Uterus (tissue), 4 donors: ENCODE measurements around the gene REG3A. TPM values are rescaled to one million over a fixed set of nuclear protein-coding genes. Genes with fewer than 3 reads are reported as not detected.

Experiments used
- DNase-seq, 2 donors: peaks; one replicate each; pipeline ENCODE4 v3.0.0-alpha.2; 2019 to 2020
- H3K27ac ChIP-seq, 2 donors: fragments of 200-600 bp; sonication (generic); 1 replicate in 1 of 2; 2 replicates in 1 of 2; pipeline ENCODE4 v1.5.1; 2016 to 2018
- H3K27me3 ChIP-seq, 2 donors: fragments of 200-600 bp; sonication (generic); one replicate each; pipeline ENCODE4 v1.5.1; 2018 to 2019; ENCODE audit warnings: control low read depth in 1 of 2
- H3K36me3 ChIP-seq, 2 donors: fragments of 200-600 bp; sonication (generic); one replicate each; pipeline ENCODE4 v1.5.1; 2019; ENCODE audit warnings: control low read depth in 1 of 2
- H3K4me1 ChIP-seq, 2 donors: fragments of 200-600 bp; sonication (generic); one replicate each; pipeline ENCODE4 v1.5.1; 2018 to 2019; ENCODE audit warnings: control low read depth in 1 of 2
- H3K4me3 ChIP-seq, 2 donors: fragments of 200-600 bp; sonication (generic); 1 replicate in 1 of 2; 2 replicates in 1 of 2; pipeline ENCODE4 v1.5.1; 2018 to 2019; ENCODE audit warnings: mild to moderate bottlenecking in 1 of 2
- H3K9me3 ChIP-seq, 2 donors: fragments of 200-600 bp; sonication (generic); one replicate each; pipeline ENCODE4 v1.5.1; 2019; ENCODE audit warnings: control low read depth in 1 of 2
- POLR2A ChIP-seq, 2 donors: fragments of 450-650 bp; IDR thresholded peaks; one replicate each; pipeline ENCODE4 v1.6.1; 2016; ENCODE audit warnings: antibody characterized with exemption in 2 of 2, mild to moderate bottlenecking in 1 of 2, moderate library complexity in 1 of 2
- intact Hi-C: fragments of 100-400 bp; cut with DNase I; formaldehyde crosslinking; loops from one replicate; pipeline ENCODE4 v1.15.1; 2023; ENCODE audit warnings: low total_unique reads
- total RNA-seq, 4 donors: library from RNA; depleted of rRNA in 3 of 4; stranded (reverse); fragments of >200 nt in 3 of 4; gene quantifications; one replicate each; pipeline versions ENCODE4 v1.1.0 to v1.2.4, GENCODE V29; 2014 to 2023
- TF ChIP-seq, protein P1 (sequence below), 4 experiments: fragments of 200-600 bp in 2 of 4; fragments of 450-650 bp in 2 of 4; sonication (generic) in 2 of 4; IDR thresholded peaks; one replicate each; pipeline ENCODE4 v1.5.1; 2016 to 2019; ENCODE audit warnings: antibody characterized with exemption in 4 of 4, mild to moderate bottlenecking in 2 of 4, moderate library complexity in 1 of 4
- donor health status: DM: yes; HTN: yes; CAD: no.

REG3A gene
- total RNA-seq, 4 donors from 2014 or later = not detected

DNA sequence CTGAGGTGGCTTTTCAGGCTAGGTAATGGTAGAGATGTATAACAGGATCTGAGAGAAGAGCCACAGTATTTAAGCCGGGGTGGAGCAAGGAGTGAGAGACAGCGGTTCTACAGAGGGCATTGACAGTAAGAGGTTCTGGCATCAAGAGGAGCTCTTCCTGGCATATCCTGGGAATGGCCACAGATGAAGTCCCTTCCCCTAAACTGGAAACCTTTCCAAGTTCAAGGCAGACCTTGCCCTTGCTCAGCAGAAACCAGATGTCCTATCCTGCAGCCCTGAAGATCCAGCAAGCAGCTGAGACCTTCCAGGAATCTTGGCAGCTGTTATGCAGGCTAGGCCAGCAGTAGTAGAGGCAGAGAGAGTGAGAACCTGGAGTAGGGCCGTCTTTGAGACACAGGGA lies 21.2 kb downstream of the REG3A start:
- intact Hi-C loops = no loop called here
- Histone ChIP-seq H3K27ac (no peak overlapping the region), H3K9me3 (no peaks in the 10 kb centered on the region), H3K27me3 (no peaks in the 10 kb centered on the region), H3K36me3 (no peaks in the 10 kb centered on the region), H3K4me3 (no peak overlapping the region), H3K4me1 (no peaks in the 10 kb centered on the region)
- no peak for TF ChIP-seq POLR2A (IDR thresholded peaks at IDR 0.05)
- TF ChIP-seq, protein P1, sequence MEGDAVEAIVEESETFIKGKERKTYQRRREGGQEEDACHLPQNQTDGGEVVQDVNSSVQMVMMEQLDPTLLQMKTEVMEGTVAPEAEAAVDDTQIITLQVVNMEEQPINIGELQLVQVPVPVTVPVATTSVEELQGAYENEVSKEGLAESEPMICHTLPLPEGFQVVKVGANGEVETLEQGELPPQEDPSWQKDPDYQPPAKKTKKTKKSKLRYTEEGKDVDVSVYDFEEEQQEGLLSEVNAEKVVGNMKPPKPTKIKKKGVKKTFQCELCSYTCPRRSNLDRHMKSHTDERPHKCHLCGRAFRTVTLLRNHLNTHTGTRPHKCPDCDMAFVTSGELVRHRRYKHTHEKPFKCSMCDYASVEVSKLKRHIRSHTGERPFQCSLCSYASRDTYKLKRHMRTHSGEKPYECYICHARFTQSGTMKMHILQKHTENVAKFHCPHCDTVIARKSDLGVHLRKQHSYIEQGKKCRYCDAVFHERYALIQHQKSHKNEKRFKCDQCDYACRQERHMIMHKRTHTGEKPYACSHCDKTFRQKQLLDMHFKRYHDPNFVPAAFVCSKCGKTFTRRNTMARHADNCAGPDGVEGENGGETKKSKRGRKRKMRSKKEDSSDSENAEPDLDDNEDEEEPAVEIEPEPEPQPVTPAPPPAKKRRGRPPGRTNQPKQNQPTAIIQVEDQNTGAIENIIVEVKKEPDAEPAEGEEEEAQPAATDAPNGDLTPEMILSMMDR (IDR thresholded peaks at IDR 0.05) = no peak
- no peak for DNase-seq

DNA sequence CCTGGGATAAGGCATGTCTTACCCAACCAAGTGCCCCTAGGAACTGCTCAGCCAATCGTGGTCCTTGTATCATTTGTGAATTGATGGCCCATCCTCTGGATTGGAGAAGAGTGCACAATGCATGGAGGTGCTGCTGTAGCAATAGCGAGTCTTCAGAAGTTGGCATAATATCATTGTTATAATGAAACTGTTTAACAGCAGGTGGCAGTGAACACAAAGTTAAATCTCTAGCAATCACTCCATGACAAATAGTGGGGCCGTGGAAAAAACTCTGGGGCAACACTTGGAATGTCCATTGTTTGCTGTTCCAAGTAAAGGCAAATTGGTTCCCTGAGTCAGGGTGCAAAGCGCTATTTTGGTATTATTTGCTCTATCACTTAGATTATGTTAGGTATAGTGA lies 27.9 kb downstream of the REG3A start:
- Histone ChIP-seq H3K36me3 (no peaks in the 10 kb centered on the region), H3K27ac (no peak overlapping the region), H3K4me3 (no peak overlapping the region), H3K27me3 (no peaks in the 10 kb centered on the region), H3K9me3 (no peaks in the 10 kb centered on the region), H3K4me1 (no peaks in the 10 kb centered on the region)
- no peak for DNase-seq
- no peak for TF ChIP-seq POLR2A (IDR thresholded peaks at IDR 0.05)
- TF ChIP-seq, protein P1 (IDR thresholded peaks at IDR 0.05) = no peak
- intact Hi-C loops = no loop called here

DNA sequence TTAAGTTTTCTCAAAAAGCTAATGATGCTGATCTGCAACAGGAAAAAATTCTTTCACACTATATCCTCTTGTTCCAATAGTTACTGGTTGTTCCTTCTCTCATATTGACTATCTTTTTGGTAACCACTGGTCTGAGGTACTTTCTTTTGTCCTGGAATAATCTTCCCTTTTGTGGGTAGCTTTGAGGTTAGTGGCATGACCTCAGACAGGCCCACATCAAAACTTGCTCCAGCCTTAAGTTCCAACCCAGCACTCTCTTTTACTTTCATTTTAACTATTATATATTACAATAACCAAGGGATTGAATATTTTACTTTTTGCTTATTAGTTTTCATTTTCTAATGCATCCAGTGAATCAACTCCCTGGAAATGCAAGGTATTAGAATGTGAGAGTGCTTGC lies 29.7 kb downstream of the REG3A start:
- no peak overlapping the region for H3K4me3 ChIP-seq
- H3K36me3 ChIP-seq = no peaks in the 10 kb centered on the region
- TF ChIP-seq, protein P1 (IDR thresholded peaks at IDR 0.05) = no peak
- TF ChIP-seq POLR2A (IDR thresholded peaks at IDR 0.05) = no peak
- no peaks in the 10 kb centered on the region for H3K9me3 ChIP-seq
- no peak overlapping the region for H3K27ac ChIP-seq
- no peaks in the 10 kb centered on the region for H3K4me1 ChIP-seq
- H3K27me3 ChIP-seq = no peaks in the 10 kb centered on the region
- no peak for DNase-seq
- intact Hi-C loops = no loop called here

DNA sequence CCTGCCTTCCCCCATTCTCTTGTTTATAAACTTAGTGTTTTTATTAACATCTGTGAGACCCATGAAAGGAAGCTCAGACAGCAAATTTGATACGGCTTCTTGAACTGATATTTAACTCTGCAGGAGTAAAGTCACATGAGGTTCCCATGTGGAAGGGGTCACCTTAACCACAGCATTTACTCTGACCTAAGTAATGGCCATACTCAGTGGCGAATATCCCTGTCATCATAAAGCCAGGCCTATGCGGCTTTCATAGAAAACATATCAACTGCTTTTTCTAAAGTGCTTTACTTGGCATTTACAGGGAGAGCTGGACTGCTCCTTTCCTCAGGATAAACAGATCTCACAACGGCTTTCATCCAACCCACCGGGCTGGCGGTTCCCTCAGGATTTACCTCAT lies 30.3 kb downstream of the REG3A start:
- TF ChIP-seq, protein P1 (IDR thresholded peaks at IDR 0.05) = no peak
- no peak for TF ChIP-seq POLR2A (IDR thresholded peaks at IDR 0.05)
- Histone ChIP-seq H3K4me1 (no peaks in the 10 kb centered on the region), H3K27ac (no peak overlapping the region), H3K9me3 (no peaks in the 10 kb centered on the region), H3K27me3 (no peaks in the 10 kb centered on the region), H3K4me3 (no peak overlapping the region), H3K36me3 (no peaks in the 10 kb centered on the region)
- intact Hi-C loops = no loop called here
- no peak for DNase-seq

DNA sequence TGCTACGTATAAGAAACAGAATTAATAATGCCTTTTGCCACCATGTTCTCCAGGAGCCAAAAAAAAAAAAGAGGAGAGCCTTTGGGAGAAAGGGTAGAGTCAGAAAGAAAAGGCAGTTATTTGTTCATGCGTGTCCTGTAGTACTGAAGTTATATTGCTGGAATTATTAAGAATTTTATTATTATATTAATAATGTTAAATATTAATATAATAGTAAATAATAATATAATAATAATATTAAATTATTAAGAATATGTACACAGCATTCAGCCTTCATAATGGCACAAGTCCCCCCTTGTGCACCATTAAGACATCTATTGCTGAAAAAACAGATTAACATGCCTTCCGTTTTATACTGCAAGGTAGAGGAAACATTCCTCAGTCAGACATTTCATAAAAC lies 31.1 kb downstream of the REG3A start:
- H3K27me3 ChIP-seq = no peaks in the 10 kb centered on the region
- no peaks in the 10 kb centered on the region for H3K36me3 ChIP-seq
- no peaks in the 10 kb centered on the region for H3K4me1 ChIP-seq
- H3K9me3 ChIP-seq = no peaks in the 10 kb centered on the region
- no peak for DNase-seq
- H3K27ac ChIP-seq = no peak overlapping the region
- H3K4me3 ChIP-seq = no peak overlapping the region
- TF ChIP-seq POLR2A (IDR thresholded peaks at IDR 0.05) = no peak
- TF ChIP-seq, protein P1 (IDR thresholded peaks at IDR 0.05) = no peak
- intact Hi-C loops = no loop called here
